Endothelial cell of umbilical vein (primary cell): ENCODE data around the gene MEOX1. TPM values are rescaled to one million over a fixed set of nuclear protein-coding genes. Genes with fewer than 3 reads are reported as not detected.

Source experiments
- BruUV-seq: library from RNA; stranded (reverse); fragments of 400-500 nt; replicated peaks from 2 replicates; lab custom pipeline; 2021; lab: Mats Ljungman, UMichigan
- CTCF ChIA-PET: fragments of 300-600, 350-600 bp; sonication (Branson Sonifier 250); formaldehyde crosslinking; loops from one replicate; lab custom pipeline; 2021; ENCODE audit warnings: antibody characterized with exemption, inconsistent platforms; lab: Charles Lee
- POLR2A ChIA-PET: fragments of 300-600, 350-600 bp; sonication (Branson Sonifier 250); formaldehyde crosslinking; loops from one replicate; lab custom pipeline; 2021; ENCODE audit warnings: antibody characterized with exemption, inconsistent platforms; lab: Charles Lee
- DNase-seq: peaks from one replicate; pipeline ENCODE4 v3.0.0-alpha.2; 2011; ENCODE audit warnings: low read depth, low spot score
- FAIRE-seq: peaks from 2 replicates; lab custom pipeline; 2011; peaks lifted over from hg19 to GRCh38; lab: Jason Lieb, UNC
- H2AFZ ChIP-seq: 2 replicates; pipeline ENCODE4 v1.6.0; 2012; ENCODE audit warnings: low read depth, low read length, control low read depth, inconsistent platforms
- H3K27ac ChIP-seq: 2 replicates; pipeline ENCODE4 v1.5.1; 2011; ENCODE audit warnings: low read depth, mild to moderate bottlenecking, control low read depth, low read length, moderate library complexity; ENCODE audit not compliant: insufficient read depth
- H3K27me3 ChIP-seq, 2 experiments: 2 replicates each; pipeline versions ENCODE4 v1.6.0 to v1.6.1; 2011; ENCODE audit warnings: low read length in 2 of 2, mixed read lengths in 1 of 2; ENCODE audit not compliant: control insufficient read depth in 2 of 2, insufficient read depth in 2 of 2
- H3K36me3 ChIP-seq, 2 experiments: 2 replicates in 1 of 2; 3 replicates in 1 of 2; pipeline ENCODE4 v1.5.1; 2011; ENCODE audit warnings: low read length in 2 of 2, mild to moderate bottlenecking in 1 of 2, moderate library complexity in 1 of 2; ENCODE audit not compliant: control insufficient read depth in 2 of 2, insufficient read depth in 2 of 2; ENCODE audit errors: extremely low read depth in 1 of 2
- H3K4me1 ChIP-seq: 3 replicates; pipeline ENCODE4 v1.5.1; 2011; ENCODE audit warnings: mild to moderate bottlenecking, low read length; ENCODE audit not compliant: control insufficient read depth, insufficient read depth; ENCODE audit errors: extremely low read depth
- H3K4me2 ChIP-seq: 2 replicates; pipeline ENCODE4 v1.6.1; 2011; ENCODE audit warnings: low read length, control low read depth, mixed read lengths; ENCODE audit not compliant: insufficient read depth
- H3K4me3 ChIP-seq, 3 experiments: fragments of 200-600 bp in 1 of 3; sonication (generic), shearing (Covaris generic) in 1 of 3; replicated peaks in 1 of 3; 2 replicates each; pipeline ENCODE4 v1.5.1; 2011 to 2016; ENCODE audit warnings: control low read depth in 3 of 3, low read length in 3 of 3, mild to moderate bottlenecking in 2 of 3, inconsistent platforms in 1 of 3, low read depth in 1 of 3, moderate library complexity in 1 of 3; ENCODE audit not compliant: insufficient read depth in 1 of 3
- H3K79me2 ChIP-seq: 2 replicates; pipeline ENCODE4 v1.6.0; 2012; ENCODE audit warnings: low read length, inconsistent platforms; ENCODE audit not compliant: control insufficient read depth, insufficient read depth
- H3K9ac ChIP-seq: replicated peaks from 2 replicates; pipeline ENCODE3; 2011; ENCODE audit warnings: low read length, control low read depth; ENCODE audit not compliant: insufficient read depth; ENCODE audit errors: extremely low read depth
- H3K9me1 ChIP-seq: replicated peaks from 3 replicates; pipeline ENCODE4 v1.6.0; 2011; ENCODE audit warnings: mild to moderate bottlenecking, low read length; ENCODE audit not compliant: control insufficient read depth, insufficient read depth; ENCODE audit errors: extremely low read depth
- H3K9me3 ChIP-seq: replicated peaks from 2 replicates; pipeline ENCODE4 v1.5.1; 2012; ENCODE audit warnings: low read length, inconsistent platforms; ENCODE audit not compliant: control insufficient read depth, insufficient read depth
- H4K20me1 ChIP-seq: replicated peaks from 2 replicates; pipeline ENCODE3; 2011; ENCODE audit warnings: mild to moderate bottlenecking, low read length; ENCODE audit not compliant: control insufficient read depth, insufficient read depth; ENCODE audit errors: extremely low read depth
- CTCF ChIP-seq, 2 donors: IDR thresholded peaks; 1 replicate in 1 of 2; 2 replicates in 1 of 2; pipeline ENCODE4 v1.5.1; 2011; ENCODE audit warnings: low read length in 2 of 2, mild to moderate bottlenecking in 2 of 2, moderate library complexity in 2 of 2, control low read depth in 1 of 2, inconsistent platforms in 1 of 2, low read depth in 1 of 2; ENCODE audit not compliant: insufficient read depth in 1 of 2; ENCODE audit errors: extremely low read depth in 1 of 2
- EZH2 ChIP-seq: IDR thresholded peaks from 2 replicates; pipeline ENCODE4 v1.6.1; 2012; ENCODE audit warnings: borderline replicate concordance, low read depth, mild to moderate bottlenecking, moderate library complexity, low read length, inconsistent platforms; ENCODE audit not compliant: severe bottlenecking
- FOS ChIP-seq: IDR thresholded peaks from 2 replicates; pipeline ENCODE4 v1.6.1; 2011; ENCODE audit warnings: mild to moderate bottlenecking, low read length, moderate library complexity, borderline replicate concordance; ENCODE audit not compliant: insufficient read depth
- GATA2 ChIP-seq: IDR thresholded peaks from 2 replicates; pipeline ENCODE4 v1.7.0; 2011; ENCODE audit warnings: low read depth, mild to moderate bottlenecking, moderate library complexity, mixed read lengths, low read length; ENCODE audit not compliant: insufficient read length, insufficient read depth
- JUN ChIP-seq: IDR thresholded peaks from 2 replicates; pipeline ENCODE4 v1.6.1; 2011; ENCODE audit warnings: borderline replicate concordance, low read depth; ENCODE audit not compliant: insufficient read length, insufficient read depth
- MAX ChIP-seq: IDR thresholded peaks from 2 replicates; pipeline ENCODE4 v1.6.1; 2011; ENCODE audit not compliant: insufficient read depth, insufficient read length
- MYC ChIP-seq: IDR thresholded peaks from one replicate; pipeline ENCODE4 v1.6.1; 2011; ENCODE audit warnings: mild to moderate bottlenecking, low read depth, low read length
- POLR2A ChIP-seq: IDR thresholded peaks from 2 replicates; pipeline ENCODE4 v1.6.1; 2012; ENCODE audit warnings: low read depth, mild to moderate bottlenecking, control low read depth, low read length
- POLR2AphosphoS5 ChIP-seq: IDR thresholded peaks from 2 replicates; pipeline ENCODE4 v1.6.1; 2012; ENCODE audit warnings: low read depth, mild to moderate bottlenecking, control low read depth, low read length, moderate library complexity; ENCODE audit not compliant: insufficient read depth
- dilution Hi-C: fragments of 300-500 bp; cut with MboI; formaldehyde crosslinking; loops from one replicate; pipeline ENCODE4 v1.15.0; 2019; ENCODE audit warnings: low sequenced_read_pairs; ENCODE audit not compliant: extremely low pct_ligation_motif_present
- intact Hi-C: fragments of 100-400 bp; cut with micrococcal nuclease; formaldehyde crosslinking; loops from one replicate; pipeline ENCODE4 v1.10.0; 2022
- polyA plus RNA-seq, 4 experiments: library from polyadenylated mRNA; depleted of rRNA in 3 of 4; stranded (reverse) in 3 of 4; unstranded in 1 of 4; fragments of >200 nt; gene quantifications; 2 replicates each; pipeline versions ENCODE4 v1.2.1 to v1.2.3, GENCODE V29; 2011 to 2012; ENCODE audit warnings: missing spikeins in 1 of 4
- total RNA-seq: library from RNA; stranded (reverse); gene quantifications from 2 replicates; pipeline ENCODE4 v1.2.3, GENCODE V29; 2021

The MEOX1 gene
- total and polyA plus RNA-seq, 2 donors (not counting 3 experiments of a cell fraction or from before 2014, with no cell fraction given) = 0.06 TPM; not detected in 1

- H3K4me1 ChIP-seq = peaks cover 11% of the 10 kb centered on the region
- peaks cover 0 to 3% of the 10 kb centered on the region in 2 experiments for H3K27me3 ChIP-seq
- FAIRE-seq (no peak), DNase-seq (no peak)
- intact Hi-C loops (no loop called here), dilution Hi-C loops (no loop called here)
- no peak overlapping the region for H3K27ac ChIP-seq
- H3K4me2 ChIP-seq = no peak overlapping the region
- no peaks in the 10 kb centered on the region for H4K20me1 ChIP-seq
- POLR2A ChIA-PET = no interaction called here
- no peaks in the 10 kb centered on the region for H3K9me1 ChIP-seq
- no peak for TF ChIP-seq POLR2AphosphoS5
- no peak for TF ChIP-seq POLR2A
- TF ChIP-seq MYC = no peak
- no peak for TF ChIP-seq FOS
- no peak for TF ChIP-seq CTCF (IDR thresholded peaks at IDR 0.05; ENCODE audit: extremely low read depth in 1 of 2, insufficient read depth in 1 of 2, low read depth in 1 of 2, low read length in 2 of 2)
- no peak for TF ChIP-seq GATA2
- TF ChIP-seq MAX = no peak
- TF ChIP-seq JUN = no peak
- no peak for TF ChIP-seq EZH2
- H3K4me3 ChIP-seq = no peak overlapping the region
- CTCF ChIA-PET = interaction anchor here (0.5 to 1.4 kb wide), 2 partner anchors 62 to 209 kb away, joined by 3 to 4 read pairs; no protein-coding TSS in a partner anchor
- no peaks in the 10 kb centered on the region for H3K9me3 ChIP-seq
- BruUV-seq = no TSS peak
- H3K9ac ChIP-seq = no peak overlapping the region
- H2AFZ ChIP-seq = no peak overlapping the region
- H3K36me3 ChIP-seq = no peaks in the 10 kb centered on the region
- H3K79me2 ChIP-seq = no peaks in the 10 kb centered on the region
These were observed 50.3 kb downstream of the MEOX1 start for GRCh38 chr17:43611230-43611969.
